HG02943 (cell line): ENCODE data around the gene KCNG2.
"Not testable (repeated sequence)": the region's sequence is repeated elsewhere in the genome, so short reads cannot be mapped to it uniquely, and the experiment has no call there.

Experiments
- ATAC-seq: cut with Tn5 transposase; IDR thresholded peaks from one replicate; pipeline ENCODE4 v1.9.1; 2021; ENCODE audit warnings: mild to moderate bottlenecking, low read depth, moderate library complexity; ENCODE audit not compliant: unreplicated experiment

KCNG2 gene

DNA sequence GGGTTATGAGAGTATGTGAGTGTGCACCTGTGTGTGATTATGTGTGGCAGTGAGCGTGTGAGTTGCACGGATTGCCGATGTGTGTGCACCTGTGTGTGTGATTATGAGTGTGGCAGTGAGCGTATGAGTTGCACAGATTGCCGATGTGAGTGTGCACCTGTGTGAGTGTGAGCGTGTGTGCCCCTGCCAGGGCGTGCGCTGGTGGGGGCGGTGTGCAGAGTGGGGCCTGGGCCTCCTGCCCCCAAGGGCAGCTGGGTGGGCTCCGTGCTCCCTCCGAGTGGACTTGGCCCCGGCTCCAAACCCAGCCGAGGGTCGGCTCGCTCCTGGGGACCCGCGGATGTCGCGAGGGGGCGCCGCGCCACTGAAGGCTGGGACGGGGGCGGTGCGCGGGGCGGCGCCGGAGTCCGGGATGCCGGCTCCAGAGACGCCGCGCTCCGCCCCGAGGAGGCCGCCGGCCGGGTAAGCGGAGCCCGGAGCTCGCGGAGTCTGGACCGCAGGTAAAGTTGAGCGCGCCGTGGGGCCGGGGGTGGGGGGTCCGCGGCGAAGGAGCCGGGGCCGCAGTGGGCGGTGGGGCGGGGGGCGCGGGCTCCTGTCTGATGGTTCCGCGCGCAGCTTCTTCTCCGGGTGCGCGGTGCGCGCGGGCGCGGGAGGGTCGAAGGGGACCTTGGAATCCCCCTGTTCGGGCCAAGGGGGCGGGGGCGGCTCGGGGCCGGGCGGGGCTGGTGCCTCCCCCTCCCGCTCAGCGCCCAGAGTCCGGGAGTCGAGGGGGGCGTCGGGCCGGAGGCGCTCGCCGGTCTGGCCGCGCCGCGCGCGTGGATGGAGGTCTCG is at the start of gene KCNG2:
TSS of gene KCNG2 (plus strand) at position 421 of the 828 bp plus-strand sequence. CDS start 65,730 bp downstream, outside the sequence.
- no peak for ATAC-seq

DNA sequence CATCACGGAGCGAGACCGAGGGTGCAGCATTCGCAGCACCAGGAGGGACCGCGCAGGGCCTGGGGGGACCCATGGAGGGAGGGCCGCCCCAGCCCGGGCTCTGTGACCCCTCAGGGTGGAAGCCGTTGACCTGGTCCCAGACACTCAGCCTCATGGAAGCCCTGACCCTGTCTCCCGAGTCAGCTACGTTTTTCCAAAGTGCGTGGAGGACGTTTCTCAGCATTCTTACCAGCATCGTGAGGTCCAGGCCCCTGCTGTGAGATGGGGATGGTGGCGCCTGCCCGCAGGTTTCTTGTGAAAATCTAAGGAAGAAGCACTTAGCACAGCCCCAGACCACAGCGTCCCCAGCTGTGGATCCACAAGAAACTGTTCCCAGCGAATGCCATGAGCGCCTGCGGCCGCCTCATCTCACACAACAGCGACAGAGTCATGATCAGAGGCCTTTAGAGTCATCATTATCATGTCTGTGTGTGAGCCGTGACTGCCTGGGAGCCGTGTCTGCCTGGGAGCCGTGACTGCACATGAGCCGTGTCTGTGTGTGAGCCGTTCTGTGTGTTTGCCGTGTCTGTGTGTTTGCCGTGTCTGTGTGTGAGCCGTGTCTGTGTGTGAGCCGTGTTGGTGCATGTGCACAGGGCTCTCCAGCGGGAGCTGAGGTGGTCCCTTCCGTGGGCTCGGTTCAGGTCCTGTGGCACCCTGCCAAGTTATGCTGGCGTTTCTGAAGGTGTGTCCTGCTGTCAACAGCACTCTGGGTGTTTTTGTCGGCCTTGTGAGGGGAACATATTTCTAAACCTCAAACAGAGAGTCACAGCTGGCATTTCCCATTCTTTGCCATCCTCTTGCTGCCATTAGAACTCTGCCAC is 49.2 kb upstream of the KCNG2 start:
- no peak for ATAC-seq

DNA sequence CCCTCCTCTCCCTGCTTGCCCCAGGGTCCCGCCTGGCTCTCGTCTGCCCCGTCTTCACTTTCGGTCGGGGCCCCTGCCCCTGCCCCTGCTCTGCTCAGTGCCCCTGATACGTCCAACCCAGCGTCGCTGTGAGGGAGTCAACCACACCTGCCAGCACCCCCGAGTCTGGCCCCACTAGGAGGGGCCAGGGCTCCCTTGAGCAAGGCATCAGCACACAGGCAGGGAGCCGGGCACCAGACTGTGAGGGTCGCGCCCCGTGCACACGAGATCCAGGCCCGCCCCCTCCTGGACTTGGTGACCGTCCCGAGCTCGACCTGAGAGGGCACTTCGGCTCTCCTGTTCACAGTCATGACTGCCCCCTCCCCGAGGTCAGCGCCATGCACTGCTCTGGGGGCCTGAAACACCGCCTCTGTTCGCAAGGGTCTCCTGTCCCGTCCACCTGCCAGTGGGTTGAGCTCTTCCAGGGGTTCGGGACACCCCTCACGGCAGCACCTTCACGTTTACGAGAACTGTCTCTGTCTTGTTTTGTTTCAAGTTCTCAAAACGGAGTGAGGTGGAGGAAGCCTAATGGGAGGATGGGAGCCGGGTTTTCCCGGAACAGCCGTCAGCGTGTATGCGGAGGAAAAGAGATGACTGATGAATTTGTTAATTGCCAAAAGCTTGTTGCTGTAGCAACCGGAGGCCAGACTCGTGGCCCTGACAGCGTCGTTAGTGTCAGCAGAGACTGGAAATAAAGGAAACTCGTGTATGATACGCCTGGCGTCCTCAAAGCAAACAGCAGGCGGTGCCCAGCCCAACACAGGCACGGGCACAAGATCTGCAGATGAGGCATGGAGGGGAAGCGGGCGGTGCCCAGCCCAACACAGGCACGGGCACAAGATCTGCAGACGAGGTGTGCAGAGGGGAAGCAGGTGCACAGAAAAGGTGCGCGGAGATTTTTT is 48.2 kb upstream of the KCNG2 start:
- ATAC-seq: no peak

DNA sequence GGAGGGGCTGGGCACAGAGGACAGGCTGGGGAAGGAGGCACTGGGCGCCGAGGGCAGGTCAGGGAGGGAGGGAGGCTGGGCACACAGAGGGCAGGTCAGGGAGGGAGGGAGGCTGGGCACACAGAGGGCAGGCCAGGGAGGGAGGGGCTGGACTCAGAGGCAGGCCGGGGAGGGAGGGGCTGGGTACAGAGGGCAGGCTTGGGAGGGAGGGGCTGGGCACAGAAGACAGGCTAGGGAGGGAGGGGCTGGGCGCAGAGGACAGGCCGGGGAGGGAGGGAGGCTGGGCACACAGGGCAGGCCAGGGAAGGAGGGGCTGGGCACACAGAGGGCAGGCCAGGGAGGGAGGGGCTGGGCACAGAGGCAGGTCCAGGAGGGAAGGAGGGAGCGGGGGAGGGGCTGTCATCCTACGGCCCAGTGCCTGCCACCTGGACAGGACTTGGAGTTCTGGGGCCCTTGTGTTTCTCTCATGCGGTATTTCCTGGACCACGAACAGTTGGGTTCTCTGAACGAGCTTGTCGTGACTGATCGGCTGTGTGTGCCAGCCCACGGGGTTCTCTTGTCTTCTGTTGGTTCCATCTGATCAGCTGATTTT is 46.7 kb upstream of the KCNG2 start:
- no peak for ATAC-seq

DNA sequence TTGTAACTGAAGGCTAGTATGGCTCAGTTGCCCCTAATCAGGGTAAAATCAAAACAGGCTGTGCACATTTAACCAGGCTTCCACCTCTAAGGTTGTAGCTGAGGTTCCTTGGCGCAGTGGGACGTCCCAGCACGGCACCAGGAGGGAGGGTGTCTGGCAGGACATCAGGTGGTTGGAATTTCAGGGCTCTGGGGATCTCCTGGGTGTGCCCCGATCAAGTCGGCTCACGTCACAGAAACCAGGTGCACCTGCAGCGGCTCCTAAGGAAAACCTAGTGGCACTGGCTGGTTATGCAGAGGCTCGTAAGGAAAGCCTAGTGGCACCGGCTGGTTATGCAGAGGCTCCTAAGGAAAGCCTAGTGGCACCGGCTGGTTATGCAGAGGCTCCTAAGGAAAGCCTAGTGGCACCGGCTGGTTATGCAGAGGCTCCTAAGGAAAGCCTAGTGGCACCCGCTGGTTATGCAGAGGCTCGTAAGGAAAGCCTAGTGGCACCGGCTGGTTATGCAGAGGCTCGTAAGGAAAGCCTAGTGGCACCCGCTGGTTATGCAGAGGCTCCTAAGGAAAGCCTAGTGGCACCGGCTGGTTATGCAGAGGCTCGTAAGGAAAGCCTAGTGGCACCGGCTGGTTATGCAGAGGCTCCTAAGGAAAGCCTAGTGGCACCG is 45.7 kb upstream of the KCNG2 start:
- ATAC-seq: not testable (repeated sequence)

GRCh38 chr18:79752946-79753345 is 44.8 kb upstream of the KCNG2 start:
- ATAC-seq: not testable (repeated sequence)

- ATAC-seq: no peak
These were observed 44.3 kb upstream of the KCNG2 start for GRCh38 chr18:79753391-79753851.

- no peak for ATAC-seq
These were observed 43.5 kb upstream of the KCNG2 start for GRCh38 chr18:79754022-79754761.

GRCh38 chr18:79754831-79755351 is 42.8 kb upstream of the KCNG2 start:
- ATAC-seq: no peak

GRCh38 chr18:79755496-79756142 is 42.1 kb upstream of the KCNG2 start:
- ATAC-seq: no peak

- no peak for ATAC-seq
These were observed 41.6 kb upstream of the KCNG2 start for GRCh38 chr18:79756143-79756500.

- ATAC-seq: no peak
These were observed 40.9 kb upstream of the KCNG2 start for GRCh38 chr18:79756826-79757225.

DNA sequence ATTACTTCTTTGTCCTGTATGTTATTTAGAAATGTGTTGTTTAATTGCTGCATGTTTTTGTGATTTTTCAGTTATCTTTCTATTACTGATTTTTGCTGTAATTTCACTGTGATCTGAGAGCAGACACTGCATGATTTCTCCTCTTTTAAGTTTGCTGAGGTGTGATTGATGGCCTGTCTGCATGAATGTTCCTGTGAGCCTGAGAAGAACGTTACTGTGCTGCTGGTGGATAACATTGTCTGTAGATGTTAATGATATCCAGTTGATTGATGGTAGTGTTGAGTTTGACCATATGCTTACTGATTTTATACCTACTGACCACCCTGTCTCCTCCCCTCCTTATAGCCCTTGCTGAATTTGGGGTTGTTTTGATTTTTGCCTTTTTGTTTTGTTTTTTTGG is 37.4 kb upstream of the KCNG2 start:
- ATAC-seq: no peak

GRCh38 chr18:79760881-79761280 is 36.9 kb upstream of the KCNG2 start:
- ATAC-seq: no peak

GRCh38 chr18:79763407-79763806 is 34.3 kb upstream of the KCNG2 start:
- ATAC-seq: no peak

DNA sequence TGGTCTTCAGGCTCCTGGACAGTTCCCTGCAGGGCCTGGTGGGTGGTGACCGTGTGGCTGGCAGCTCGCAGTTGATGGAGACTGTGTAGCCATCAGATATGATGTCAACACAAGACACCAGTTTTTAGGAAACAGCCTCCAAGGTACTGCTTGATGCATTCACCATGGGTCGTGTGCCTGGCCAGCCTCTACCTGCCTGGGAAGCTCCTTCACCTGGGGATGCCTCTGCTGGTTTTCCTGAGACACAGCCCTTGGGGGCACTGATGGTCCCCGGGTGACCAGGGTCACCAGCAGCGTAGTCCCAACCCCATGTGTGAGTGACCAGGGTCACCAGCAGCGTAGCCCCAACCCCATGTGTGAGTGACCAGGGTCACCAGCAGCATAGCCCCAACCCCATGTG is 33.6 kb upstream of the KCNG2 start:
- ATAC-seq: no peak

- no peak for ATAC-seq
These were observed 32.1 kb upstream of the KCNG2 start for GRCh38 chr18:79765491-79766245.
